Endothelial cell (in vitro differentiated cells): Measurements from ENCODE around the gene RETREG2. TPM values are rescaled to one million over a fixed set of nuclear protein-coding genes. Genes with fewer than 3 reads are reported as not detected.

Experiments used
- DNase-seq: peaks from one replicate; pipeline ENCODE4 v3.0.0; 2021; ENCODE audit warnings: low spot score
- H3K27ac Mint-ChIP-seq: one replicate; pipeline ENCODE4 v1.8.0; 2021; ENCODE audit warnings: mixed read lengths, inconsistent platforms; ENCODE audit not compliant: unreplicated experiment
- H3K27me3 Mint-ChIP-seq: one replicate; pipeline ENCODE4 v1.8.0; 2021; ENCODE audit warnings: mild to moderate bottlenecking, moderate library complexity, mixed read lengths, inconsistent platforms; ENCODE audit not compliant: unreplicated experiment
- H3K36me3 Mint-ChIP-seq: one replicate; pipeline ENCODE4 v1.8.0; 2021; ENCODE audit warnings: mild to moderate bottlenecking, low read depth, mixed read lengths, inconsistent platforms; ENCODE audit not compliant: unreplicated experiment
- H3K4me1 Mint-ChIP-seq: one replicate; pipeline ENCODE4 v1.8.0; 2021; ENCODE audit warnings: mild to moderate bottlenecking, mixed read lengths, inconsistent platforms; ENCODE audit not compliant: unreplicated experiment
- H3K4me3 Mint-ChIP-seq: one replicate; pipeline ENCODE4 v1.8.0; 2021; ENCODE audit warnings: mild to moderate bottlenecking, mixed read lengths, inconsistent platforms; ENCODE audit not compliant: unreplicated experiment
- H3K9me3 Mint-ChIP-seq: one replicate; pipeline ENCODE4 v1.8.0; 2021; ENCODE audit warnings: mixed read lengths, inconsistent platforms; ENCODE audit not compliant: unreplicated experiment
- total RNA-seq: library from RNA; stranded (reverse); fragmentation: NEBNext Ultra II Directional; extraction: Animal tissue kit (Norgen Biotek cat#: 25700); gene quantifications from one replicate; pipeline ENCODE4 v1.2.1, GENCODE V29; 2021; ENCODE audit not compliant: unreplicated experiment
- TF ChIP-seq, protein P1 (sequence below): fragments of 200-600 bp; sonication (generic); IDR thresholded peaks from one replicate; pipeline ENCODE4 v1.5.0; 2021; ENCODE audit warnings: antibody characterized with exemption; ENCODE audit not compliant: unreplicated experiment

RETREG2 gene
- total RNA-seq, 1 donor from 2014 or later: 90.6 TPM

DNA sequence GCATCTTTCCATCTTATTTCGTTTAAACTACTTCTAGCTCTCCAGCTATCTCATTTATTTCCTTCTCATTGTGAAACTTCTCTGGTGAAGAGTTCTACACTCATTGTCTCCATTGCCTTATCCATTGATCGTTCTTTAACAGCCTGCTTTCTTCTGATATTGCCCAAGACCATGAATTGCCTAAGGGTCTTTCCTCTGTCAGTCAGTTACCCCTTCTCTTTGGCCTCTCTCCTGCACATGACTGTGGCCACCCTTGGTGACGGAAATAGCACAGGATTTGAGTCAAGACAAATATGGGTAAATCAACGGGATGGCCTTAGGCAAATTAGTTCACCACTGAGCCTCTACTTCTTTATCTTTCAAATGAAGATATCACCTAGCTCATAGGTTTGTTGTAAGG, 44.1 kb upstream of the RETREG2 start:
- Mint-ChIP-seq H3K4me1 (peaks cover 4% of the 10 kb centered on the region), H3K36me3 (no peaks in the 10 kb centered on the region), H3K27ac (no peak overlapping the region), H3K27me3 (no peaks in the 10 kb centered on the region), H3K9me3 (no peaks in the 10 kb centered on the region), H3K4me3 (no peak overlapping the region)
- TF ChIP-seq, protein P1, sequence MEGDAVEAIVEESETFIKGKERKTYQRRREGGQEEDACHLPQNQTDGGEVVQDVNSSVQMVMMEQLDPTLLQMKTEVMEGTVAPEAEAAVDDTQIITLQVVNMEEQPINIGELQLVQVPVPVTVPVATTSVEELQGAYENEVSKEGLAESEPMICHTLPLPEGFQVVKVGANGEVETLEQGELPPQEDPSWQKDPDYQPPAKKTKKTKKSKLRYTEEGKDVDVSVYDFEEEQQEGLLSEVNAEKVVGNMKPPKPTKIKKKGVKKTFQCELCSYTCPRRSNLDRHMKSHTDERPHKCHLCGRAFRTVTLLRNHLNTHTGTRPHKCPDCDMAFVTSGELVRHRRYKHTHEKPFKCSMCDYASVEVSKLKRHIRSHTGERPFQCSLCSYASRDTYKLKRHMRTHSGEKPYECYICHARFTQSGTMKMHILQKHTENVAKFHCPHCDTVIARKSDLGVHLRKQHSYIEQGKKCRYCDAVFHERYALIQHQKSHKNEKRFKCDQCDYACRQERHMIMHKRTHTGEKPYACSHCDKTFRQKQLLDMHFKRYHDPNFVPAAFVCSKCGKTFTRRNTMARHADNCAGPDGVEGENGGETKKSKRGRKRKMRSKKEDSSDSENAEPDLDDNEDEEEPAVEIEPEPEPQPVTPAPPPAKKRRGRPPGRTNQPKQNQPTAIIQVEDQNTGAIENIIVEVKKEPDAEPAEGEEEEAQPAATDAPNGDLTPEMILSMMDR: no peak
- no peak for DNase-seq

DNA sequence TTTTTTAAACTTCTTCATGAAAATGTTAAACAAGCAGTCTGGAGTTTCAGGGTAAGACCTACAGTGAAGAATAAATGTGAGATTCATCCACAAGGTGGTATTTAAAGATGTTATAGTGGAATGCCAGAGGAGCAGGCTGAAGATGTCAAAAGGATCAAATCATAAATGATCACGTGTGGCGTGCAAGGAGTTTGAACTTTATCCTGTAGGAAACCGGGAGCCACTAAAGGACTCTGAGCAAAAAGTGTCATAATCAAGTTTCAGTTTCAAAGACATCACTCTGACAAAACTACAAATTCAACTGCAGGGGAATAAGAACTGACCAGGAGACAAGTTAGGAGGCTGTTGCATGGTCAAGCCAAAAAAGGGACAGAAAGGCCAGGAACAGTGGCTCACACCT, 37.4 kb upstream of the RETREG2 start:
- H3K36me3 Mint-ChIP-seq: peaks cover 20% of the 10 kb centered on the region
- peaks cover 8% of the 10 kb centered on the region for H3K4me1 Mint-ChIP-seq
- no peaks in the 10 kb centered on the region for H3K27me3 Mint-ChIP-seq
- no peak overlapping the region for H3K4me3 Mint-ChIP-seq
- DNase-seq: no peak
- no peaks in the 10 kb centered on the region for H3K9me3 Mint-ChIP-seq
- no peak overlapping the region for H3K27ac Mint-ChIP-seq
- TF ChIP-seq, protein P1: no peak

DNA sequence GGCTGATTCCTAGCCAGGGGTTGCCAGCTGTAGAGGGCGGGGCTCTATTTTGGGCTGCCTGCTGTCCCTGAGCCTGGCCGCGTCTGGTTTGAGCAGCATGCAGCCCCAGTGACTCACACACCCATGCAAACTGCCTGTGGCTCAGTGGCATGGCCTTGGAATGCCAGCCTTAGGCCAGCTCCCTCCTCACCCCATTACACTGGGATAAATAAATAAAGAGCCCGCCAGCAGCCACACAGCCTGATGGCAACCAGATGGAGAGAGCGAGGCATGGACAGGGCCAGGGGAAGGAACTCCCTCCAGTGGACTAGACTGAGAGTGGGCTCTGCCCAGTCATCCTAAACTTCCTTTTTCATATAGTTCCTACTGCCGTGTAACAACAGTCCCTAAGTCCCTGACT, 35.7 kb upstream of the RETREG2 start:
- peaks cover 27% of the 10 kb centered on the region for H3K36me3 Mint-ChIP-seq
- no peaks in the 10 kb centered on the region for H3K9me3 Mint-ChIP-seq
- DNase-seq: no peak
- H3K27ac Mint-ChIP-seq: no peak overlapping the region
- no peak overlapping the region for H3K4me3 Mint-ChIP-seq
- H3K27me3 Mint-ChIP-seq: no peaks in the 10 kb centered on the region
- TF ChIP-seq, protein P1: no peak
- peaks cover 8% of the 10 kb centered on the region for H3K4me1 Mint-ChIP-seq

DNA sequence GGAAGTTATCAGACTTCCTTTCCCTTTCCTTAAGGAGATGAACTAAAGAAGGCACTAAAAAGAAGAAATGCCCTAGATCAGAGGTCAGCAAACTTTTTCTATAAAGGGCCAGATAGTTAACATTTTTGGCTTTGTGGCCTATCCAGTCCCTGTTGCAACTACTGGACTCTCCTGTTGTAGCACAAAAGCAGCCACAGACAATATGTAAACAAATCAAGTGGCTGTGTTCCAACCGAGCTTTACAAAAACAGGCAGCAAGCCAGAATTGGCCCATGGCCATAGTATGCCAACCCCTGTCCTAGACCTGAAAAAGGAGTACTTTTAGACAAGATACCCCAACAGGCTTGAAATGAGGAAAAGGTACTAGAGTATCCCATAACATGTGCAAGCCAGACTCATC, 28.4 kb upstream of the RETREG2 start:
- Mint-ChIP-seq H3K9me3 (no peaks in the 10 kb centered on the region), H3K4me1 (no peaks in the 10 kb centered on the region), H3K27ac (no peak overlapping the region), H3K27me3 (no peaks in the 10 kb centered on the region), H3K36me3 (peaks cover 11% of the 10 kb centered on the region), H3K4me3 (no peak overlapping the region)
- no peak for DNase-seq
- TF ChIP-seq, protein P1: no peak

DNA sequence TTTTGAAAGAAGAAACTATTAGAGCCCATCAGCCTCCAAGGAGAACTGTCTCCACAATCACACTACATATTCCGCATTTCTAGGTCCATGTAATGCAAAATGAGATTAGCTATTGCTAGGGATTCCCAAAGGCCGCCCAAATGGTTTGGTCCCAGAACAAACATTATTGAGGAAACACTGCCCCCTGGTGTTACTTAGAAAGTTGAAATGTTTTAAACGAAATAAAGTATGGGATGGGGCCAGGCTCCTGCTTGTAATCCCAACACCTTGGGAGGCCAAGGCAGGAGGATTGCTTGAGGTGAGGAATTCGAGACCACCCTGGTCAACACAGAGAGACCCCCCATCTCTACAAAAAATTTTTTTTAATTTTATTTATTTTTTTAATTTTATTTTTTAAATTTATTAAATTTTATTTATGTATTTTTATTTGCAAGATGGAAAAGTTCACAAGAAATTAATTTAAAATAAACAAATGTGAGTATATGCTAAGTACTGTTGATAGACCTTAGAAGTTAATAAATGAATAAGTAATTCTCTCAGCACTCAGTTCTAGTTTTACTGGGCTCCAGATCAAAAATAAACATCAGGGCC, 22.9 kb upstream of the RETREG2 start:
- Mint-ChIP-seq H3K9me3 (no peaks in the 10 kb centered on the region), H3K36me3 (peaks cover 3% of the 10 kb centered on the region), H3K27me3 (peaks cover 2% of the 10 kb centered on the region), H3K4me1 (peaks cover 3% of the 10 kb centered on the region), H3K27ac (no peak overlapping the region), H3K4me3 (no peak overlapping the region)
- peak; percentile 46 for DNase-seq
- TF ChIP-seq, protein P1: peak; percentile 88
